ENCODE data around the gene MRPL23.
"Not testable (repeated sequence)": the region's sequence is repeated elsewhere in the genome, so short reads cannot be mapped to it uniquely, and the experiment has no call there.

MRPL23 gene

DNA sequence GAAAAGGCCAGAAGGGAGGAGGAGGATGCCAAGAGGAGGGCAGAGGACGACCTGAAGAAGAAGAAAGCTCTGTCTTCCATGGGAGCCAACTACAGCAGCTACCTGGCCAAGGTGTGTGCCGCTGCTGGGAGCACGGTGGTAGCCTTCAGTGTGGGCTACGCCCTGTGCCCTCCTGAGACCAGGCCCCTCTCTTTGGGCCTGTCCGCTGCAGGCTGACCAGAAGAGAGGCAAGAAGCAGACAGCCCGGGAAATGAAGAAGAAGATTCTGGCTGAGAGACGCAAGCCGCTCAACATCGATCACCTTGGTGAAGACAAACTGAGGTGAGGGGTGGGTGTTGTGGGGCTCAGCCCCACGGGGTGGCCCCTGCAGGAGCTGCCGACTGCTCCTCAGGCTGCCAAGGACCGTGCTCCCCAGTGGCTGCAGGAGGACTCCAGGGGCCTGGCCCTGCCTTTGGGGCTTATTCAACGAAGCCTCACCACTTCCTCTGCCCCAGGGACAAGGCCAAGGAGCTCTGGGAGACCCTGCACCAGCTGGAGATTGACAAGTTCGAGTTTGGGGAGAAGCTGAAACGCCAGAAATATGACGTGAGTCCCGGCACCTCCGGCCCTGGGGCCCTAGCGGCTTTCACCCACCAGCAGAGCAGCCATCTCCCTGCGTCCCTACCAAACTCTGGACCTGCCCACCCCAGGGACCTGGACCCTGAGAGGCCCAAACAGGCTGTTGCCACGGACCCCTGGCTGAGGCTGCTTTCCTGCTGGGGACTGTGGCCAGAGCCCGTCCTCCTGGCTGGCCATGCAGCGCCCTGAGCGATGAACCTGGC, 12.6 kb upstream of the MRPL23 start:
- DNase-seq = no peak

DNA sequence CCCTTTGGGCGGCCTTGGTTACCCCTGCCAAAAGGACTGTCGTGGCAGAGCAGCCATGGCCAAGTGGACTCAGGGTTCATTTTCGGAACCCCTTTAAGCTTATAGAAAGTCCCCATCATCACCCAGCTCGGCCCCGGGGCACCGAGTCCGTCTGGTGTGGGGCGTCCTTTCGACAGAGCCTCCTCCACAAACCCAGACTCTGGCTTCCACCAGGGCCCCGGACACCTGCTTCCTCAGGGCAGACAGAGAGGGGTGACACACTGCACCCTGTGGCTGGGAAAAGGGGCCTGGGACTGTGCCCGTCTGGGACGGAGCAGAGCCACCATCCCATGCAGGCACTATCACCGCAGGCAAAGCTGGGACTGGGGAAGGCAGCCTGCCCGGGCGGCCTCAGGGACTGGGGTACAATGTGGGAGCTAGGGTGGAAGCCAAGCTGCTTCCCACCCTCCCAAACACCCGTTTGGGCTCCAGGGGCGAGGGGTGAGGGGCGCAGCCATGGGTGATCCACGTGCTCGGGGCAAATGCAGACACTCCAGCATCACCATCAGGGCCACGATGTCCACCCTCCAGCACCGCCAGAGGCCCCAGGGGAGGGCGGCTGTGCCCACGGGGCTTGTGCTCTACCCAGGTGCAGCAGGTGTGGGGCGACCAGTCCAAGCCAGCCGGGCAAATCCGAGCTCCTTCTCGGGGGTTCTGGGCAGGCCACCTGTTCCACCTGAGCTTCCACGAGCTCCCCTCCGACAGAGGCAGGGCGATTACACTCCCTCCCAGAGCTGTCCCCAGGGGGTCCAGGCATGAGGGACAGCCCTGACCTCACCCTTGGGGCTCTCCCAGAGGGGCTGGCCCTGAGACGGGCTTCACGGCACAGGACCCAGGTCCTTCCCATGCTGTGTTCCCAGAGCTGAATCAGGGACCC, 11.7 kb upstream of the MRPL23 start:
- no peak for DNase-seq

DNA sequence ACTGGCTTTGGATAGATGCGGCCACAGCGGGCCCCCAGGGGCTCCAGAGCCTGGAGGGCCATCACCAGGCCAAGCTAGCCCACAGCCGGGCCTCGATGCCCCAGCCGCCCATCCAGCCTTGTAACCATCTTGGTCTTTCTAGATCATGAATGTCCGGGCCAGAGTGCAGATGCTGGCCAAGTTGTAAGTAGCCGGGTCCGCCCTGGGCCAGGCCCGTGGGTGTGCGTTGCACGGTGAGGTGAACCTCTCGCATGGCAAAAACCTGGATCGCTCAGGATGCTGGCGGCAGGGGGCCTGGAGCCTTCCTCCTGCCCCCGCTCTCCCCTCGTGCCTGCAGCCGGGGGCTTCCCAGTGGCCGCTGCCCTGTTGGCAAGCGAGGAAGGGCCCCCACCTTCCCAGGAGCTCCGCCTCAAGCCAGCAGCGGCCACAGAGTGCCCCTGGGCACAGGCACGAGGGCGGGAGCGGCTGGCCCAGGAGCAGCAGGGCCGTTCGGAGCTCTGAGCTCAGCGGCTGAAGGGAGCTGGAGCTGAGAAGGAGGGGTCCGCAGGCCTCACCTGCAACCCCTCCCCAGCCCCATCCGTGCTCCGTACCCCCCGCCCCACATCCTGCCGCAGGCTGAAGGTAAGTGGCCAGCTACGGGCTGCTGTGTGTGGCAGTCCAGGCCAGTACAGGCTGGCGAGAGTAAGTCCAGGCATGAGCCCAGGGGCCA, 10.9 kb upstream of the MRPL23 start:
- DNase-seq = no peak

DNA sequence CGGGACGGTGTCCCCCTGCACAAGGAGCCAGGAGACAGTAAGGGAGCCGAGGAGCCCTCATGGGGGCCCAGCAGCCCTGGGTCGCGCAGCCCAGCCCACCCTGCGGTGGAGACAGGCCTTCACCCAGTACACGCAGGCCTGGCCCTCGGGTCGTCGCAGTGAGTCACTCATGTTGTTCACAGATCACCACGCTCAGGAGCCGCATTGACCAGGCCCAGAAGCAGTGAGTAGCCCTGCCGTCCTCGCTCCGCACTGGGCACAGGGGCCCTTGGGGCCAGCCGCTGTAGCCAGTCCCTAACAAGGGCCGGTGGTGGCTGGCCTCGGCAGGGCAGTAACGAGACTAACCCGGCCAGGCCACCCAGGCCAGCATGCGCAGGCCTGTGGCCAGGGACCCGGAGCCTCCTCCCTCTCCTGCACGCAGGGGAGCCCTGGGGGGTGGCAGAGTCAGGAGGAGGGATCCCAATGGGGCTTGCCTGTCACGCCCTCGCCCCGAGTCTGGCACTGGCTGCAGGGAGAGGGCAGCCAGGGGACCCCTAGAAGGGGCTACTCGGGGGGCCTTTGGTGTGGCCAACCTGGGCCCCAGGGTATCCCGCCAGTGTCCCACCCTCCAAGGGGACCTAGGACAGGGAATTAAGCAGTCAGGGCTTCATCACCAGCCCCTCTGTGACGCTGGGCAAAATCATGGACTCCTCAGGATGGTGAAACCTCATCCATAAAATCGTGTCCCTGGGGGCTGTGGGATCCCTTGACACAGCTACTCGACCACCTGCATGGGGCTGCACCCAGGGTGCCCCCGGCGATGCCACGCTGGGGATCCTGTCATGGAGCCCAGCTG, 10.1 kb upstream of the MRPL23 start:
- DNase-seq = no peak

DNA sequence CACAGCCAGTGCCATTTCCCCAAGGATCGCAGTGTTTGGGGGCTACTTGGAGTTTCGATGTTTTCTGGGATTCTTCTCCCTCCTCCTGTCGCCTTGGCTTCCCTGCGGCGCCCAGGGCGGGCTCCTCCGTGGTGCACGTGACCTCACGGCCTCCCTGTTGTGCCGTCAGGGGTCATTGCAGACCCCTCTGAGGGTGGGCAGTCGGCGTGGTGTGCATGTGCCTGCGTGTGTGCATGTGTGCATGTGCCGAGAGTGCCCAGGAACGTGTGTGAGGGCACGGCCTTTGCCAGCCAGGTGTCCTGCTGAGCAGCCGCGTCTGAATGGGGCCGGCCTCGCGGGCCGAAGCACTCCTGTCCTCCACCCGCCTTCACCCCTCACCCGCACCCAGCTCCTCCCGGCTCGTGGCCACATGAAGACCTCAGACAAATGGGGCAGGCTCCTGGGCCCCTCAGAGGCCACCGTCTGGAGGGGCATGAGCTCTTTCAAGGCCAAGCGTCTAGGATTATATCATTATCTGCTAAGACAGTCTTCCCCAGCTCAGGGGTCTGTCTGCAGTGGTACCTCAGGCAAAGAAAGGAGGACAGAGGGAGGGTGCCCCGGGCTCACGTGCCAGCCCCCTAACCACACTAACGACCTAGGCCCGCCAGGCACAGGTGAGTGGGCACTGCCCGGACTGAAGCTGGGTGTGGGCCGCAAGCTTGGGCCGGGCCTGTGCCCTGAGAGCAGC, 9.4 kb upstream of the MRPL23 start:
- DNase-seq = no peak

DNA sequence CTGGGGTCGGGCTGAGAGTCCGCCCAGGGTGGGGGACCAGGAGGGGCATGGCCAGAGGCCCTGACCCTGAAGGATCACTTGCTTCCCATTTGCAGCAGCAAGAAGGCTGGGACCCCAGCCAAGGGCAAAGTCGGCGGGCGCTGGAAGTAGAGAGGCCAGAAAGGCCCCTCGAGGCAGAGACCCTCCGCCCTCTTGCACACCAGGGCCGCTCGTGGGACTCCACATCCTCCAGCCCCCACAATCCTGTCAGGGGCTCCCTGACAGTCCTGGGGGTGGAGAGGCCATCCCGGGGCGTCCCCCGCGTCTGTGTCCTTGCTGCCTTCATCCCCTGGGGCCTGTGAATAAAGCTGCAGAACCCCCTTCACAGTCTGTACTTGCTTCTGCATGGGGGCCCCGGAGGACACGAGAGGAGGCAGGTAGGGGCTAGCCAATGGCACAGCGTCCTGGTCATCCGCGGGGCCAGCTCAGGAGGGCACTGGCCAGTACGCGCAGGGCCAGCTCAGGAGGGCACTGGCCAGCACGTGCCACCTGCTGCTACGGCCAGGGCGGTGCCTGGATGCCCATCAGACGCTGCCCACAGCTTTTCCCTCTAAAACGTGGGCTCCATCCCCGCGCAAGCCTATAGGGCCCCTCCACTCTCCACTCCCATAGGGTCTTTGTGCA, 8.7 kb upstream of the MRPL23 start:
- no peak for DNase-seq

DNA sequence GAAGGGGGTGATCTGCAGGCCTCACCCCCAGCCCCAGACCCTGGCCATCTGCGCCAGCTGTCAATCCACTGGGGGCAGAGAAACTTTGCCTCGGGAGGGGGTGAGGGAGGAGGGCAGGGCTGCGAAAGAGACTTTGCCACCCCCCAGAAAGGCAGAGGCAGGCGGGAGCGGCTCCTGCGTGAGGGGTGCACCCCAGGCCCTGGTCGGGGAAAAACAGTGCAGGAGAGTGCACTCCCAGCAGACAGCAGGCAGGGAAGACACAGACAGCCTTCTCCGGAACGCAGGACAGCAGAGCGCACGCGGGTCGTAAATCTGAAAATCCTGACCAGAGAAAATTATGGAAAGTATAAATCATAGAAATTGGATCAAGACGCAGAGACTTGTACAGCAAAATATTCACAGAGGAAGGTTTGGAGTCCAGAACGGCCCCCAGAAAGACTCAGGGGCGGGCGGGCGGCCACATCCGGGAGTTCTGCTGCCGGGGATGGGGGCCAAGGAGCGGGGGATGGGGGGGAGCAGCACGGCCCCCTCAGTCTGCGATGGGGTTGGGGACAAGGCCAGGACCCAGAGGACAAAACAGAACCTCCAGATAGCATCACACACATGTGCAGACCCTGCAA, 8.0 kb upstream of the MRPL23 start:
- no peak for DNase-seq

DNA sequence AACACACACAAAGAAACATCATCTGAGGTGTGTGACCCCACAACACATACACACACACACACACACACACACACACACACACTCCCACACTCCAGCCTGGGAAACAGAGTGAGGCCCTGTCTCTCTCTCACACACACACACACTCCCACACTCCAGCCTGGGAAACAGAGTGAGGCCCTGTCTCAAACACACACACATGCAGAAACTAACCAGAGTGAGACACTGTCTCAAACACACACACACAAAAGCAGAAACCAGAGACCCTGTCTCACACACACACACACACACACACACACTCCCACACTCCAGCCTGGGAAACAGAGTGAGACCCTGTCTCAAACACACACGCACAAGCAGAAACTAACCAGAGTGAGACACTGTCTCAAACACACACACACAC, 7.3 kb upstream of the MRPL23 start:
- not testable (repeated sequence) for DNase-seq

DNA sequence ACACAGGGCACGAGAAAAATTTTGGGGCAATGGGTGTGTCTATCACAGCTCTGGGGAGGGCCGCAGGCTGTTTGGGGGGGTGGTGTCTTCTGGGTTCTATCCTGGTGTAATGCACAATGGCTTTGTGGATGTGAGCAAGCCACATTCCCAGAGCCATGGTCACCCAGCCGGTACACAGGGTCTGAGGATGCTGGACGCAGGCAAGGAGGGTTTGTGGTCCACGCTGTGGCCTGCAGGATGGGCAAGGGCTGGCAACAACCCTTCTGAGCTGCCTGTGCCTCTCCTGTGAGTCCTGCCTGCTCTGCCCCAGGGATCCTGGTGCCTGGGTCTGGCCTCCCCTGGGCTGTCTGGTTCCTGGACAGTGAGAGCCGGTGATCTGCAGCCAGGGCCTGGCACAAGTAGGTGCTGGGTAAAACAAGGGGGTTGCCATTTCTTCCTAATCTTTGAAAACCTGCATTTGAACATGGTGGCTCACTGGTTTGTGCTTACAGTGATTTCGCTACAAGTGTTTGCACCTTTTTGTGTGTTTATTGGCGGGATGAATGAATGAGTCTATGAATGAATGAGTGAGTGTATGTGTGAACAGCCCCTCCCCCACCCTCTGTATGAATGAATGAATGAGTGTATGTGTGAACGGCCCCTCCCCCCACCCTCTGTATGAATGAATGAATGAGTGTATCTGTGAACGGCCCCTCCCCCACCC, 4.4 kb upstream of the MRPL23 start:
- DNase-seq = no peak

DNA sequence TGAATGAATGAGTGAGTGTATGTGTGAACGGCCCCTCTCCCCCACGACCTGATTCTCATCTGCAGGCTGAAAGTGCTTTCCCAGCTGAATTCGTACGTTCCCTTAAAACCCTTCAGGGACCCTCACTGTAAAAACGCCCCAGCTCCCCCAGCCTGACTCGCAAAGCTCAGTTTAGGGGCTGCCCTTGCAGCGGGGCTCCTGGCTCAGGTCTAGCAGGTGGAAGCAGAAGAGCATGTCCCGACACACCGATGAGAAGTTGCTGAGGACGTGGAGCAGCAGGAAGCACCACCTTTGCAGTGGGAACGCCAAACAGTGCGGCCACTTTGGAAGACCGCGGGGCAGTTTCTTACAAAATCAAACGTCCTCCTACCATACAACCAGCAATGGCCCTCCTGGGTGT, 3.6 kb upstream of the MRPL23 start:
- DNase-seq = no peak

DNA sequence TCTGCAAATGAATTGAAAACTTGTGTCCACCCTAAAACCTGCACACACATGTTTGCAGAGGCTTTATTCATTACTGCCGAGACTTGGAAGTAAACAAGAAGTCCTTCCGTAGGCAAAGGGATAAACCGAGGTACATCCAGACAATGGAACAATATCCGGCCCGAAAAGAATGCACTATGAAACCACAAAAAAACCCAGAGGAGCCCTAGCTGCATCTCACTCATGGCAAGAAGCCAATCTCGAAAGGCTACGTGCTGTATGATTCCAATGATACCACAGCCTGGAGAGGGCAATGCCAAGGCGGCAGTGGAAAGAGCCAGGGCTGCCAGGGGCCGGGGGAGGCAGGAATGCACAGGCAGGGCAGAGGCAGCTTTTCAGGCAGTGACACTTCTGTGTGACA, 3.2 kb upstream of the MRPL23 start:
- DNase-seq = no peak

DNA sequence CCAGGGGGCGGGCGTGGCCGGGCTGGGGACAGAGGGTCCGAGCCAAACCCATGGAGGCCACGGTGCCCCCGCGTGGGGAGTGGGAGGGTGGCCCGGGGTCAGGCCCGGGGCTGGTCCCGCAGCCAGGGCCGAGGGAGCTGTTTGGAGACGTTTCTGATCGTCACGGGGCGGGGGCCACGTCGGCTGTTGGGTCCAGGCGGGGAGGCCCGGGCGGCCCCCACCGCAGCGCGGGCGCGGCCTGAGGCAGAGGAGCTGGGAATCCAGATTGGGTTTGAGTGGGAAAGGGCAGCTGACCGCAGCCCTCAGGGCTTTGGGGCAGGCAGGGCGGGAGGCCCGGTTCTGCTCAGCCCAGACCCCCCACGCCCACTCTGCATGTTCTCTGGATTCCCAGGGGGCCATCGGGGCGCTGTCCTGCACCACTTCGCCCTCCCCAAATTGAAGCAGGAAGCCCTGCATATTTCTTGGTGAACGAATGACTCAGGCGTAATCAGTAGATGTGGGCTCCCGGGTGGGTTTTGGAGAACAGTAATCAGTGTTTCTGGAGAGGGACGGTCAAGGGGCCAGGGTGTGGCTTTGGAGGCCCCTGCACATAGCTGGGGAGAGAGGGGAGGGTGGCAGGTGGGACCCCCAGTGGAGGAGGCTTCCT, 583 bp downstream of the MRPL23 start:
- no peak for DNase-seq

DNA sequence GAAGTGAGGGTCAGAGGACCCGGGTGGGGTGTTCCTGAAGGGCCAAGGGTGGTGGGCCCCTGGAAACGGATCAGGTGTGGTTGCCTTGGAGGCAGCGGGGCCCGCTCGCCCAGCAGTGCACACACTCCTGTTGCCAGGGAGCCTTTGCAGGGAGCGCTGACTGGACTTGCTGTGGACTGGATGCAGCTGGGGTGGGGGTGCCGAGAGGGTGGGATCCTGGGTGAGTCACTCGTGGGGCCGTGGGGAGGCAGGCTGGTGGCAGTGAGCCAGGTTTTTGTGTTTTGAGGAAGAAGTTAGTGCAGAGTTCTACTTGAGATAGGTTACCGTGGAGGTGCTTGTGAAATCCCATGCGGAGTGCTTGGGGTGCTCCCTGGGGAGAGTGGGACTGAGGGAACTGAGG, 1.3 kb downstream of the MRPL23 start:
- no peak for DNase-seq

DNA sequence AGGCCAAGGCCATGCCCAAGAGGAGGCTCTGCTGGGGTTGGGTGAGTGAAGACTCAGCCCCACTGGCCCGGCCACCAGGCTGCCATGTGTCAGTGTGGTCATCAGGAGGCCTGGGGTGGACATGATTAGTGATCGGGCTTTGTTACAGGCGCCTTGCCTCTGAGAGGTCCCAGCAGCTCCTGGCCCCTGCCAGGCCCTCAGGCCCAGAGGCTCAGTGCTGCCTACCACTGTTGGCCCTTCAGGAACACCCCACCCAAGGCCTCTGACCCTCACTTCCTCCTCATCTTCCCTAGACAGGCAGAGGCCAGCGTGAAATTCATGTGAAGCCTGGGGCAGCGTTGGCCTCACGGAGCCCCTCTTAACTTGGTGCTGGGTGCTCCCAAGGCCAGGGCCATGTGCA, 2.2 kb downstream of the MRPL23 start:
- DNase-seq = no peak

DNA sequence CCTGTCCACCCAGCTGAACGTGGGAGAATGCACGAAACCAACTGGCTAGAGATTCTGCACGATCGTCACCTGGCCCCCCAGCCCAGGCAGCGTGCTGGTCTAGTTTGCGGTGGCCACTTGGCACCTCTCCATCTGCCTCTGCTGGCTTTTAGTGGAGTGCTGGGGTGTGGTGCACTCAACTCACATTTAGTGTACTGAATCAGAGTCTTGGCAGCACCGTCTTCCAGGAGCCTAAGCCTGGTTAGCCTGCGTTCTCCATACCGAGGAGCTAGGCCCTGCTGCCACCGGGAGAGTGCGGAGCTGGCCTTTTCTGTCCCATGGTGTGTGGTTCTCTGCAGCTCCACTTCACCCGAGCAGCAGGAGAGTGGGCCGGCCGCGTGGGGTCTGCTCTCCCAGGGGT, 2.8 kb downstream of the MRPL23 start:
- DNase-seq = no peak

DNA sequence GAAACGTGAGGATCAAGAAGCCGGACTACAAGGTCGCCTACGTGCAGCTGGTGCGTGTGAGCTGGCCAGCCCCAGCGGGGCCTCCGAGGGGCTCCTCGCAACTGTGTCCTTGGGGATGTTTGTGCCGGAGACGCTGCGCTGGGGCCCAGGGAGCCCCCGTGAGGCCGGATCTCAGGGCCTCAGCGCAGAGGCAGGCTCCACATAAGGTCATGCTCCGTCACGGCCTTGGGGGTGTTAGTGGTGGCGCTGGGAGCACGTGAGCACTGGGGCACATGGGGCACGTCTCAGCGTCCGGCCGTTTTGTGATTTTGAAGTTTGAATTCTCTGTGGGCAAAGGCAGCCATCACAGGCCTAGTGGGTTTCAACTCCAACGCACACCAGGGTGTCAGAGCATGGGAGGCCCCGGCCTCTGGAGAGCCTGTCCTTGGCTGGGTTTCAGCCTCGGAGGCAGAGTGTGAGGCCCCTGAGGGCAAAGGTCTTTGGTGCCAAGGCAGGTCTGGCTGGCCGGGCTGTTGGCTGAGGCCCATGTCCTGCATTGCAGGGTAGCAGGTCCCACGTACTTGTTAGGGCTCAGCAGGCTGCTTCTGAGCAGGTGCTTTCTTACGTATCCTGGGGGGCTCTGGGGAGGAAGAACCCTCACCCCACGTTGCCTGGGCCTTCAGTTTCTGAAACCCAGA, 5.8 kb downstream of the MRPL23 start:
- DNase-seq = no peak

DNA sequence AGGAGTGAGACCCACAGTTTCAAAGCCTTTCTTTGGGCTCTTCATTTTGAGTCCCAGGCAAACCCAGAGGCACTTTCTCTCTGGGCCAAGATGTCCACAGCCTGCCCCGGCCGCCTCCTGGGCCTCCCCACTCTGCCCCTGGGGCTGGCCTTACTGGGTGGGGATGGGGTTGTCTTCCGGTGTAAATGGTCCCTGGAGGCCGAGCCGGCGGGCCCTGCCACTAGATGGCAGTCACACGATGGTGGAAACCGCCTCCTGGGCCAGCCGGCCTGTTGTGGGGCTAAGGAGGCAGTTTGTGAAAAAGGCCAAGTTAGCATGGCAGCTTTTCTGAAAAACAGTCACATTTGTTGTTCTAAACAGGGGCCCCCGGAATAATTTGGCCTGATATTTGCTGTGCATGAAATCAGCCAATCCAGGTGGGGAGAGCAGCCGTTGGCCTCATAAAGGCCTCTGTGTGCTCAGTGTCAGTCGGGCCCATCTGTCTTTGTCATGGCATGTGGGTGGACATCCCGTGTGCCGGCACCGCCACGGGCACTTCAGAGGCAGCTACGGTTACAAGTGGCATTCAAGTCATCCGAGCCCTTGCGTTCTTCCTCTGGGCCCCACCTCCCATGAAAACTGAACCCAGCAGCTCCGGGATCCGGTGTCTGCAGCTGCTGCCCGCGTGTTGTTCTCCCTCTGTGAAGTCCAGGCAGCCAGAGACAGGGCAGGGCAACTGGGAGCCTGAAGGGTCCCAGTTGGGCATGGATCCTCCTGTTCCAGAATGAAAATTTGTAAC, 6.5 kb downstream of the MRPL23 start:
- no peak for DNase-seq

DNA sequence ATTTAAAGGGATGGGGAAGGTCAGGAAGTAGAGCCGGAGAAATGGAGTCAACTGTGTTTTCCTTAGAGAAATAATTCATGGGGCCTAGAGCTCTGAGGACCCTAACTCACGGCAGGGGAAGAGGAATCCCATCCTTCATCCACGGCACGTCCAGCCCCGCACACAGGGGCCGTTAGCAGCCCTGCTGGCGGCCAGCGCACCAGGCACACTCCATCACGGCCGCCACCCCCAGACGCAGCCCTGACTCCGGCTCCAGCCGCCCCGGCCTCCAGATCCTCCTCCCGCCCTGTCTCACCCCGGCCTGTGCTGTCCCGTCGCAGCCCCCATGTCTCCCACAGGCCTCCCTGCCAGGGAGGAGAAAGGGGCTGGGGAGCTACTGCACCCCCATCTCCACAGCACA, 11.2 kb downstream of the MRPL23 start:
- no peak for DNase-seq

All from SHP77 (cell line).